ENCODE measurements around the gene PDE4D.

The PDE4D gene

GRCh38 chr5:59439303-59439702, 454.2 kb downstream of the PDE4D start:
- DNase-seq (ENCODE audit: extremely low spot score), result no peak
- POLR2A ChIA-PET, result no interaction called here
- CTCF ChIA-PET, result no interaction called here
- TF ChIP-seq, protein P1, sequence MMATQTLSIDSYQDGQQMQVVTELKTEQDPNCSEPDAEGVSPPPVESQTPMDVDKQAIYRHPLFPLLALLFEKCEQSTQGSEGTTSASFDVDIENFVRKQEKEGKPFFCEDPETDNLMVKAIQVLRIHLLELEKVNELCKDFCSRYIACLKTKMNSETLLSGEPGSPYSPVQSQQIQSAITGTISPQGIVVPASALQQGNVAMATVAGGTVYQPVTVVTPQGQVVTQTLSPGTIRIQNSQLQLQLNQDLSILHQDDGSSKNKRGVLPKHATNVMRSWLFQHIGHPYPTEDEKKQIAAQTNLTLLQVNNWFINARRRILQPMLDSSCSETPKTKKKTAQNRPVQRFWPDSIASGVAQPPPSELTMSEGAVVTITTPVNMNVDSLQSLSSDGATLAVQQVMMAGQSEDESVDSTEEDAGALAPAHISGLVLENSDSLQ (IDR thresholded peaks at IDR 0.05), result no peak

- POLR2A ChIA-PET, result no interaction called here
- TF ChIP-seq NFRKB (IDR thresholded peaks at IDR 0.05), result no peak
- TF ChIP-seq FOXK2 (IDR thresholded peaks at IDR 0.05), result no peak
- TF ChIP-seq HDGF (IDR thresholded peaks at IDR 0.05; ENCODE audit: borderline replicate concordance), result no peak
- no peak for TF ChIP-seq FOXA1 (IDR thresholded peaks at IDR 0.05)
- TF ChIP-seq SUZ12 (IDR thresholded peaks at IDR 0.05), result no peak
- TF ChIP-seq ZNF384 (IDR thresholded peaks at IDR 0.05), result no peak
- no peak for TF ChIP-seq FOXM1 (IDR thresholded peaks at IDR 0.05; ENCODE audit: borderline replicate concordance)
- no peak for TF ChIP-seq ARNT (IDR thresholded peaks at IDR 0.05)
- TF ChIP-seq CTBP1 (IDR thresholded peaks at IDR 0.05; ENCODE audit: borderline replicate concordance), result no peak
- TF ChIP-seq L3MBTL2 (conservative IDR thresholded peaks at IDR 0.05), result no peak
- no peak for TF ChIP-seq SP1 (IDR thresholded peaks at IDR 0.05)
- no peak for TF ChIP-seq TARDBP (IDR thresholded peaks at IDR 0.05)
- TF ChIP-seq LEF1 (IDR thresholded peaks at IDR 0.05; ENCODE audit: borderline replicate concordance), result no peak
- no peak for TF ChIP-seq BHLHE40 (IDR thresholded peaks at IDR 0.05; ENCODE audit: borderline replicate concordance)
- CTCF ChIA-PET, result no interaction called here
- DNase-seq (ENCODE audit: extremely low spot score), result no peak
Measured at GRCh38 chr5:59437176-59437575, 456.4 kb downstream of the PDE4D start.

GRCh38 chr5:59436364-59437148, 457.0 kb downstream of the PDE4D start:
- DNase-seq (ENCODE audit: extremely low spot score), result no peak
- ChIA-PET POLR2A (no interaction called here), CTCF (no interaction called here)
- TF ChIP-seq L3MBTL2 (conservative IDR thresholded peaks at IDR 0.05), result no peak
- no peak for TF ChIP-seq FOXA1 (IDR thresholded peaks at IDR 0.05)
- TF ChIP-seq, protein P1 (IDR thresholded peaks at IDR 0.05), result peak; percentile 74
- TF ChIP-seq TARDBP (IDR thresholded peaks at IDR 0.05), result no peak

DNA sequence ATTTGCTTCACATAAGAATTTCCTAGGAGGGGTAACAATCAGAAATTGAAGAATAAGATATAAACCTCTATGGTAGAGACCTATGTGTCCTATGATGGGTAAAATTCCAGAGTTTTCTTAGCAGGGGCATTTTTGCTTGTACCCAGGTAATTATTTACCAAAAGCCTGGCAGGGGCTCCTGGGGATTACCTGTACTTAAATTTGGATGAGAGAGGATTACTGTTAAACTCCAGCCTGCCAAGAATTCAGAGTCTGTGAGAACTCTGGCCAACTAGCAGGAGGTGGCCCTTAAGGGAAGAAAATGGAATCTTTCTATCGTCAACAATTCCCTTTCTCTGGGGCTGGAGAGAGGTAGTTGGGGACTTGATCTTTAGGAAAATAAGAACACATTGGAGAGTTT, 460.4 kb downstream of the PDE4D start:
- TF ChIP-seq ELF4 (IDR thresholded peaks at IDR 0.05) (no peak), TARDBP (IDR thresholded peaks at IDR 0.05) (no peak), ARNT (IDR thresholded peaks at IDR 0.05) (no peak), CTBP1 (IDR thresholded peaks at IDR 0.05; ENCODE audit: borderline replicate concordance) (no peak), BHLHE40 (IDR thresholded peaks at IDR 0.05; ENCODE audit: borderline replicate concordance) (no peak), FOXM1 (IDR thresholded peaks at IDR 0.05; ENCODE audit: borderline replicate concordance) (no peak), FOXA1 (IDR thresholded peaks at IDR 0.05) (no peak), SP1 (IDR thresholded peaks at IDR 0.05) (no peak), HDGF (IDR thresholded peaks at IDR 0.05; ENCODE audit: borderline replicate concordance) (no peak), NFRKB (IDR thresholded peaks at IDR 0.05) (no peak), LEF1 (IDR thresholded peaks at IDR 0.05; ENCODE audit: borderline replicate concordance) (no peak), SUZ12 (IDR thresholded peaks at IDR 0.05) (no peak), FOXK2 (IDR thresholded peaks at IDR 0.05) (no peak), L3MBTL2 (conservative IDR thresholded peaks at IDR 0.05) (no peak), ZNF384 (IDR thresholded peaks at IDR 0.05) (no peak)
- TF ChIP-seq, protein P1 (IDR thresholded peaks at IDR 0.05), result no peak
- CTCF ChIA-PET, result no interaction called here
- DNase-seq (ENCODE audit: extremely low spot score), result no peak
- POLR2A ChIA-PET, result no interaction called here

DNA sequence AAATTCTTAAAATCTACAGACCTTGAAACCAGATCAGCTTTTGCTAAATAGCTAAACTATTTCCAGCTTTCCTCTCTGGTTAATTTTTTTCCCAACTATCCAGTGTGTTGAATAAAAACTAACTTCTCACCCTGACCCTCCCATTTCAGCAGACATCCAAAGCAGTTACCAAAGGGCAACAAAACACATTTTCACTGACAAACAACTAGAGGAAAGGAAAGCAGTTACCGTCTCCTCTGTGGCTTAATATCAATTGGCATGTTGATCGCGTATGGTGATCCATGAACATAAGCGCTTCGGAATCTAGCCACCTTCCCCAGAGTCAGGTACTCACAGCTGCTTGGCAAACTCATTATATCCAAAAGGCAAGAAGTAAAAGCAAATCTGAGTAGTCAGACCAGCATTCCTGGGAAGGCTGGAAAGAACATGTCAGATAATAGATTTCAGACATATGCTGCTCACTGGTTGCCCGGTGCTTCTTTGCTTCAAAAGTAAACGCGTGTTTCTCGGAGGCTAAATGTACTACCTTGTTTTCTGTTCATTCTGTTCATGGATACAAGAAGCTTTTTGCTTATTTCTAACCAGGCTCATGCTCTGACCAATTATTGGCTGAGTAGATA, 463.4 kb downstream of the PDE4D start:
- CTCF ChIA-PET, result interaction anchor here (0.6 kb wide), 1 partner anchor 61 kb away, joined by 3 read pairs; no protein-coding TSS in a partner anchor
- no peak for DNase-seq (ENCODE audit: extremely low spot score)
- POLR2A ChIA-PET, result no interaction called here
- TF ChIP-seq ELF4 (IDR thresholded peaks at IDR 0.05) (no peak), ZNF384 (IDR thresholded peaks at IDR 0.05) (no peak), L3MBTL2 (conservative IDR thresholded peaks at IDR 0.05) (no peak), FOXK2 (IDR thresholded peaks at IDR 0.05) (no peak), BHLHE40 (IDR thresholded peaks at IDR 0.05; ENCODE audit: borderline replicate concordance) (no peak), CTBP1 (IDR thresholded peaks at IDR 0.05; ENCODE audit: borderline replicate concordance) (no peak), NFRKB (IDR thresholded peaks at IDR 0.05) (no peak), SP1 (IDR thresholded peaks at IDR 0.05) (no peak), SUZ12 (IDR thresholded peaks at IDR 0.05) (no peak), TARDBP (IDR thresholded peaks at IDR 0.05) (no peak), FOXA1 (IDR thresholded peaks at IDR 0.05) (no peak)
- TF ChIP-seq, protein P1 (IDR thresholded peaks at IDR 0.05), result no peak

DNA sequence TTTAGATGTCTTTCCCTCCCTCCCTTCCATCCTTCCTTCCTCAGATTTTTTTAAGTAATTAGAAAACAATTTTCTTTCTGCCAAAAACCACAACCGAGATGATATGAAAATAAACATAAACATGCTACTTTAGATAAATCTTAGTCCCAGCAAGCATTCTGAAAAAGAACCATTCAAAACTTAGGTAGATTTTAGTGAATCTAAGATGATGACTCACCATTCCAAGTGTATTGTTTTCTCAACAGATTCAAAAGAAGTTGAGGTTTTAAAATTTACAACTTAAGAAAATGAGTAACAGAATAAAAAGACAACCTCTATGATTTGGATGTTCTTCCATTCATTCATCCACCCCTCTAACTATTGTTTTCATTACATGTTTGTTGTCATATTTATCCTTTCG, 465.1 kb downstream of the PDE4D start:
- TF ChIP-seq, protein P1 (IDR thresholded peaks at IDR 0.05), result no peak
- TF ChIP-seq FOXA1 (IDR thresholded peaks at IDR 0.05), result no peak
- TF ChIP-seq ARNT (IDR thresholded peaks at IDR 0.05), result no peak
- TF ChIP-seq FOXK2 (IDR thresholded peaks at IDR 0.05), result no peak
- TF ChIP-seq BHLHE40 (IDR thresholded peaks at IDR 0.05; ENCODE audit: borderline replicate concordance), result no peak
- no peak for TF ChIP-seq TARDBP (IDR thresholded peaks at IDR 0.05)
- TF ChIP-seq LEF1 (IDR thresholded peaks at IDR 0.05; ENCODE audit: borderline replicate concordance), result no peak
- no peak for TF ChIP-seq HDGF (IDR thresholded peaks at IDR 0.05; ENCODE audit: borderline replicate concordance)
- ChIA-PET CTCF (no interaction called here), POLR2A (no interaction called here)
- no peak for DNase-seq (ENCODE audit: extremely low spot score)

Data from HEK293T (cell line).